AG08396 (cell line): ENCODE data around the gene NFATC2IP.

Source experiments
- DNase-seq: peaks from one replicate; pipeline ENCODE4 v3.0.0; 2012; ENCODE audit warnings: low spot score, mixed read lengths

NFATC2IP gene

DNA sequence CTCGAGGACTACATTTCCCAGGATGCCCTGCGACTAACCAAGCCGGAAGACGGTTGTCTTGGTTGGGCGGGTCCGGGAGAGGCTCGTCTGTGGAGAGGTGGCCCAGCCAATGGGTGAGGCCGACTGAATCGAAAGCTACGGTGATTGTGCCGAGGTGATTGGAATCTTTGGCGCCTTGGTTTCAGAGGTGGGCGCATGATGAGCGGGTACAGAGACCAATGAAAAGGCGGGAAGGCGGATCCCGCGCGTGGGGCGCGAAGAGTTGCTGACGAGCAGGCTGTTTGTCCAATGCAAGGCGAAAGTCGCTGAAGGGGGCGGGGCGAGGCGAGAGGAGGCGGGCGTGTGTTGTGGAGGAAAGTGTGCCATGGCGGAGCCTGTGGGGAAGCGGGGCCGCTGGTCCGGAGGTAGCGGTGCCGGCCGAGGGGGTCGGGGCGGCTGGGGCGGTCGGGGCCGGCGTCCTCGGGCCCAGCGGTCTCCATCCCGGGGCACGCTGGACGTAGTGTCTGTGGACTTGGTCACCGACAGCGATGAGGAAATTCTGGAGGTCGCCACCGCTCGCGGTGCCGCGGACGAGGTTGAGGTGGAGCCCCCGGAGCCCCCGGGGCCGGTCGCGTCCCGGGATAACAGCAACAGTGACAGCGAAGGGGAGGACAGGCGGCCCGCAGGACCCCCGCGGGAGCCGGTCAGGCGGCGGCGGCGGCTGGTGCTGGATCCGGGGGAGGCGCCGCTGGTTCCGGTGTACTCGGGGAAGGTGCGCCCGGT is at the start of gene NFATC2IP:
TSS of gene NFATC2IP (plus strand) at position 290 of the 762 bp plus-strand sequence. CDS start at position 365, 75 bp downstream.
- peak; percentile 100 for DNase-seq

DNA sequence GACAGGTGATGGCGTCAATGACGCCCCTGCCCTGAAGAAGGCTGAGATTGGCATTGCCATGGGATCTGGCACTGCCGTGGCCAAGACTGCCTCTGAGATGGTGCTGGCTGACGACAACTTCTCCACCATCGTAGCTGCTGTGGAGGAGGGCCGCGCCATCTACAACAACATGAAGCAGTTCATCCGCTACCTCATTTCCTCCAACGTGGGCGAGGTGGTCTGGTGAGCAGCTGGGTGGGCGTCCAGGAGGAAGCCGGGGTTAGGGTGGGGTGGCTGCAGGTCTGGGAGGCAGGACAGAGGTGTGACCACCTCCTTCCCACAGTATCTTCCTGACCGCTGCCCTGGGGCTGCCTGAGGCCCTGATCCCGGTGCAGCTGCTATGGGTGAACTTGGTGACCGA is 48.9 kb upstream of the NFATC2IP start:
- DNase-seq, result no peak

DNA sequence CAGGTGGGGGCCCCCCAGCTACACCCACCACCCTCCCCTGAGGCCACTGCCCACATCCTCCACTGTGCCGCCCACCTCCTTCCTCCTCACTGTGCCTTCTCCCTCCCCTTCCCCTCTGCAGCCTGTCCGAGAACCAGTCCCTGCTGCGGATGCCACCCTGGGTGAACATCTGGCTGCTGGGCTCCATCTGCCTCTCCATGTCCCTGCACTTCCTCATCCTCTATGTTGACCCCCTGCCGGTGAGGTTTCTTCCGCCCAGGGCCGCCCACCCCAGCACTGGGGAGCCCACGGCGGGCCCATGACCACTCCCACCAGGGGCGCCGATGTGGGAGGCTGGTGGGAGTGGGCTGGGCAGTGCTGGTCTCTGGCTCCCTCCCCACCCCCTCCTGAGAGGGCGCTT is 47.8 kb upstream of the NFATC2IP start:
- no peak for DNase-seq

DNA sequence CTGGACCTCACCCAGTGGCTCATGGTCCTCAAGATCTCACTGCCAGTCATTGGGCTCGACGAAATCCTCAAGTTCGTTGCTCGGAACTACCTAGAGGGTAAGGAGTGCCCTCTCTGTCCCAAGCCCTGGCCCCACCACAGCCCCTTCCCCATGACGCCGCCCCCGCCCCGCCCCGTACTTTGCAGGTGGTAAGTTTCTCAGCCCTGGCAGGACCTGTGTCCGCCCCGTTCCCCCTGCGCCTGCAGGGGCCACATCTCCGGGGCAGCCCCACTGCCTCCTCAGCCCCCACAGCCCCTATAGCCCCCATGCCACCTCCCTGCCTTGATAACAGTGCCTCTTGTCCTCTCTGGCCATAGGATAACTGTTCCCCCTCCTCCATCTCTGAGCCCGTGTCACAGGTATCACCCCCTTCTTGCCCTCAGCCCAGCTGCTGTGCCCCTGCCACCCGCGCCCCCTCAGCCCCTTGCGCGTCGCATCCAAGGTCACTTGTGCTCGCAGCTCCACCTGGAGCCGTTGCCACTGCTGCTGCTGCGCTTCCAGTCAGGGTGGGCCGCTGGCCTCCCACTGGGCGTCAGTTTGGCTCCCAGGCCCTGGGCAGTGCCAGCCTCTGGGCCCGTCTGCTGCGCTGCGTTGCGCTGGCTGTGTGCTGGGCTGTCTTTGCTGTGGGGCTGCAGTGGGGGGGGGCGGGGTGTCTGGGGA is 47.2 kb upstream of the NFATC2IP start:
- DNase-seq, result no peak

DNA sequence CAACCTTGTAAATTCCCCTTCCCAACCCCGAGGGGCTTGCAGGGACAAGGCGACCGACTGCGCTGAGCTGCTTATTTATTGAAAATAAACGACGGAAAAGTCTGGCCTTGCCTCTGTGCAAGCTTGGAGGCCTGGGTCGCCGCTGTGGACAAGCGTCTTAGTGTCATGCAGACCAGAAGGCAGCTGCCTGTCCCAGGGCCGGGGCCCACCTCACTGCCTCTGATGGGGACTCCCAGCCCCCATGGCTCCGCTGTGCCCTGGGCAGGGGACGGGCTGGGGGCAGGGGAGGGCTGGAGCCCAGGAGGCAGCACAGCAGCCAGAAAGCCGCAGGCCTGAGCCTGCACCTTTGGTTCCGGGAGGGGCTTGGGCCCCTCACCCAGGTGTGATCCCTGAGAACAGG is 46.4 kb upstream of the NFATC2IP start:
- no peak for DNase-seq

DNA sequence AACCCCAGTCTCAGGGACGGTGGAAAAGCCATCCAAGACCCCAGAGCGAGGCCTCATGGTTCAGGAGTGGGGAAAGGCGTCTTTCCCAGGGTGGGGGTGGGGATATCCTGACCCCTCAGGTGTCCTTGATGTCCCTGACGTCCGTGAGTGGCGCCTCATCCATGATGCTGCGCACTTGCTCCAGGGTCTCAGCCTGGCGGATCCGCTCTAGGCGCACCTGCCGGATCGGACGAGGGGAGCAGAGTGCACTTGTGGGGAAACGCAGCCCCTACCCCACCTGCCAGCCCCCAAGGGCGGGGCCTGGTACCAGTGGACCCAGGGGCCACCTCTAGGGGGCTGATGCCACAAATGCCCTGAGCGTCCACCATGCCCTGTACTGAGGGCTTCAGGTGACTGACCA is 45.9 kb upstream of the NFATC2IP start:
- no peak for DNase-seq

DNA sequence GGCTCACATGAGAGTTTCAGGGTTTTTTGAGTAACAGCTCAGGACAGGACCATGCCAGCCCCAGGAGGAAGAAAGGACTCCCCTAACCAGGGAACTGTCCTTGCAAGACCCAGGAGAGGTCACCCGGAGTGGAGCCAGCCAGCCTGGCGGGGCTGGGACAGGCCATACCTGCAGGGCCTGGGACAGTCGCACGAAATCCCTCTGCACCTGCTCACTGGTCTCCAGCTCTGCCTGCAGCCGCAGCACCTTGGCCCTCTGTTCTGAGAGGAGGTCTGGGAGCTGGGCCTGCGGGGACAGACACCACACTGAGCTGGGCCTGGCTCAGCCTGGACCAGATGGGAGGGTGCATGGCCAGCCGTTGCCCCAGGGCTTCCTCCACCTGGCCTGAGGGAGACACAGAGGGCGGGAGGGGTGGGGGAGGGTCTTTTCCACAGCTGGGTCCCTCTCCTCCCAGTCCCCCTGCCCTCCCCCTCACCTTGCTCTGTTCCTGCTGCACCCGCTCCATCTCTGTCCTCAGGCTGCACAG is 45.4 kb upstream of the NFATC2IP start:
- DNase-seq, result no peak

DNA sequence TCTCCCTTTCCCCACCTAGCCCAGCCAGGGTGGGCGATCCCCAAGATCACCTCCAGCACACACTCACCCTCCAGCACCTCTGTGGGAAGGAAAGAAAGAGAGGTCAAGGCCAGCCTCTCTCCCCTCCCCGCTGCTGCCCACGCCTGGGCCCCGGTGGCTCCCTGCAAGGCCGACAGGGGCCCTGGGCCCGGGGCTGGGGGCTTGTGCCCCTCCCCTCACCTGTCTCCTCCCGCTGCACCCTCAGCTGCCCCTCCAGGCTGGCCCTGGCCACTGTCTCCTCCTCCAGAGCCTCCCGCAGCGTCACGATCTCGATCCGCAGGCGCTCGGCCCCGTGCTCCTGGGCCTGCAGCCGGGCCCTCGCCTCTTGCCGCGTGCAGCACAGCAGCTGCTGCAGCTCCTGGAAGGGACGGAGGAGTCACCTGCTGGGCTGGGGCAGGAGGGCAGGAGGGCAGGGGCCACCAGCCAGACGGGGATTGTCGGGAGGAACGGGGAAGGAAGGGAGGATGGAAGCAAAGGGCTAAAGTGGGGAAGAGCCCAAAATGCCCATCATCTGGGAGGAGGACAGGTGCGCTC is 44.9 kb upstream of the NFATC2IP start:
- DNase-seq, result no peak

DNA sequence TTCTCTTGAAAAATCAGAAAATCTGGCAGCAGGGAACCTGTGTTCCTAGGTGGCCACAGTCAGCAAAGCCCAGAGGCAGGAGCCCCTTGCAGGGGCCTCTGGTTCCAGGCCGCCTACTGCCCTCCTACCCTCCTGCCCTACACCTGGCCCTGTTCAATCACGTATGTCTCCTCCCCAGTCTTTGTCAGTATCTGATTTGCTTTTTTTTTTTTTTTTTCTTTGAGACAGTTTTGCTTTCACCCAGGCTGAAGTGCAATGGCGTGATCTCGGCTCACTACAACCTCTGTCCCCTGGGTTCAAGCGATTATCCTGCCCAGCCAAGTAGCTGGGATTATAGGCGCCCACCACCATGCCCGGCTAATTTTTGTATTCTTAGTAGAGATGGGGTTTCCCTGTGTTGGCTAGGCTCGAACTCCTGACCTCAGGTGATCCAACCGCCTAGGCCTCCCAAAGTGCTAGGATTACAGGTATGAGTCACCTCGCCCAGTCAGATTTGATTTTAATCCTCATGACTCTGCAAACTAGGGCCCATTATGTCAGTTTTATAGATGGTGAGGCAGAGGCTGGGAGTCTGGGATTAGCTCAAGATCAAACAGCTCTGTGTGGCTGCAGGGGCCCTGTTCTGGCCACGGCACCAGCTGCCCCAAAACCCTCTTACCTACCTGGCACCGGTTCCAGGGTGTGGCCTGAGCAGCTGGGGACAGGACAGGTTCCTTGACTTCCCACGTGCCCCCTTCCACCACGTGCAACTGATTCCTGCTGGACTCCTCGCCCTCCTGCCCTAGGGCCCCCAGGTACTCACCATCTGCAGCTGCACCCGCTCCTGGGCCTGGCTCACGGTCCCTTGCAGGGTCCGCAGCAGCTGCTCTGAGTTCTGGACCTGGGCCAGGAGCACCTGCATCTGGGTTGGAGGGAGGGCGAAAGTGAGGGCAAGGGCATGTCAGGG is 40.4 kb upstream of the NFATC2IP start:
- DNase-seq, result no peak

DNA sequence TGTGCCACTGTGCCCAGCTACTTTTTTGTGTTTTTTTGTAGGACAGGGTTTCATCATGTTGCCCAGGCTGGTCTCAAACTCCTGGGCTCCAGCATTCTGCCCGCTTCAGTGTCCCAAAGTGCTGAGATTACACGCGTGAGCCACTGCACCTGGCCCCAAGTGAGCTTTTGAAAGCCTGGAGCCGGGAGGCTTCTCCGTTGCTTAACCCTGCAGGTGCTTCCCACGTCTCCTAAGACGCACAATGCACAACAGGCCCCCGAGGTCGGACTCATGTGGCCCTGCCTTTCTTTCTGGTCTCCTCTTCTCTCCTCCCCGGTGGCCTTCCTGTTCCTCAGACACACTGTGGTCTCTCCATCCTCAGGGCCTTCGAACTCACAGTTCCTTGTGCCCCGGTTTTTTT is 38.2 kb upstream of the NFATC2IP start:
- DNase-seq, result no peak

DNA sequence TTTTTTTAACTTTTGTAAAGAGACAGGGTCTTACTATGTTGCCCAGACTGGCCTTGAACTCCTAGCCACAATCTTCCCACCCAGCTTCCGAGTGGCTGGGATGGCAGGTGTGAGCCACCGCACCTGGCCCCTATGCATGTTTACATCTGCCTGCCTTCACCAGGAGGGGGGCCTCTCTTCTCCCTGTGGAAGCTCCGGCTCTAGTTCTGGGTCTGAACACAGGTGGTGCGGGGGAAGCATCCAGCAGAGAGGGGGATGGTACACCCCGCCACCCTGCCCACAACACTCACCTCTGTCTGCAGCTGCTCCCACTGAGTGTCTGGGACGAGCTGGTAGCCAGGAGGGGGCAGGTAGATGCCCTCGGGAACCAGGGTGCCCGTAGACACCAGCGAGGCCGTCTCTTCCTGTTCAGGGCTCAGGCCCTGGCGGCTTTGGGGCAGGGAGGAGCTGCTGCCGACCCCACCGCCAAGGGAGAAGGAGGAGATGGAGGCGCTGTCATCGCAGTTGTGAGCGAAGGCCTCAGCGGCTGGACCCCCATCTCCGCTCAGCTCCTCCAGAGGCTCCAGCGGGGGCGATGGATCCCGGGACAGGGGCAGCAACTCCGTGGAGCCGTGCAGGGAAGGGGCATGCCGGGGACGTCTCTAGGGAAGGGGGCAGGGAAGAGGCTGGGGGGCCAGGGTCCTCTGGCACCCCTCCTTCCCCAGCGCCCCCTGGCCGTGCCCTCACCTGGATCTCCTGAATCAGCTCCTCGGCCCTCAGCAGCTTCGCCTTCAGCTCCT is 36.6 kb upstream of the NFATC2IP start:
- no peak for DNase-seq

DNA sequence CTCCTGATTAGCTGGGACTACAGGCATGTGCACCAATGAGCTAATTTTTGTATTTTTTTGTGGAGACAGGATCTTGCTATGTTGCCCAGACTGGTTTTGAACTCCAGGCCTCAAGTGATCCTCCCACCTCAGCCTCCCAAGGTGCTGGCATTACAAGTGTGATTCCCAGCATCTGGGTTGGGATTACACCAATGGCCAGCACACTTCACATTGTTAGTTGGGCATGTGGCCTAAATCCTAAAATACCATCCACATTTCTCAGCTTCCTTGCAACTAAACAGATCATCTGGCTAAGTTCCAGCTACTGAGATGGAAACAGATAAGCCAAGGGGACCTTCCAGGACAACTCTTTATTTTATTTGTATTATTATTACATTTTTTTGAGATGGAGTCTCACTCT is 35.6 kb upstream of the NFATC2IP start:
- peak; percentile 67 for DNase-seq

DNA sequence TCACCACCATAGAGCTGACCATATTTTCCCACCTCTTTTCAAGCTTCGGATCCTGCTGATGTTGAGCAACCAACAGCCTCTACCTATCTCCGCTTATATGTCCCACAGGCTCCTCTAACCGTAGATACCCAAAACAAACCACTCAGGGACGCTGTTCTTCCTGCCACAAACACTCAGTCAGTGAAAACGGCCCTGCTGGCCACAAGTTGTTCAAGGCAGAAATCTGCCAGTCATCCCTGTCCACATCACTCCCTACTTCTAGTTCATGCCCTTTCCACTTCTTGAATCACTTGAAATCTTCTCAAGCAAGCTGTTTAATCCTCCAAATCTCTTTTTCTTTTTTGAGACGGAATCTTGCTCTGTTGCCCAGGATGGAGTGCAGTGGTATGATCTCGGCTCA is 33.6 kb upstream of the NFATC2IP start:
- DNase-seq, result no peak

DNA sequence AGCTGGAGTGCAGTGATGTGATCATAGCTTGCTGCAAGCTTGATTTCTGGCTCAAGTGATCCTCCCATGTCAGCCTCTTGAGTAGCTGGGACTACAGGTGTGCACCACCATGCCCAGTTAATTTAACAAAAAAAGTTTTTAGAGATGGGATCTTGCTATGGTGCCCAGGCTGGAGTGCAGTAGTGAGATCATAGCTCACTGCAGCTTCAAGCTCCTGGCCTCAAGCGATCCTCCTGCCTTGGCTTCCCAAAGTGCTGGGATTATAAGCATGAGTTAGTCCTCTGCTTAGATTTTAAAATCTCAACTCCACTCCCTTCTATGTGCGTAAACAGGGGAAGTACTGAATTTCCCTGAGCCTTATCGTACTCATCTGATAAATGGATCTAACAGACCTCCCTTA is 32.0 kb upstream of the NFATC2IP start:
- no peak for DNase-seq

DNA sequence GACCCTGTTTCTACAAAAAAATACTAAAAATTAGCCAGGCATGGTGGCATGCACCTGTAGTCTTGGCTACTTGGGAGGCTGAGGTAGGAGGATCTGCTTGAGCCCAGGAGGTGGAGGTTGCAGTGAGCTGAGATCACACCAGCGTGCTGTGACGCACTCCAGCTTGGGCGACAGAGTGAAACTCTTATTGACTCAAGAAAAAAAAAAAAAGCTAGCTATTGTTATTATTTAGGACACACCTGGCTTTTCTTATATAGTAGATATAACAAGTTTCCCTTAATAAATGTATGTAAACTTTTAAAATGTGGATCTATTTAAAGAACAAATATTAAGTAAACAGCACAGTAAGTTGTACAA is 27.5 kb upstream of the NFATC2IP start:
- DNase-seq, result no peak

DNA sequence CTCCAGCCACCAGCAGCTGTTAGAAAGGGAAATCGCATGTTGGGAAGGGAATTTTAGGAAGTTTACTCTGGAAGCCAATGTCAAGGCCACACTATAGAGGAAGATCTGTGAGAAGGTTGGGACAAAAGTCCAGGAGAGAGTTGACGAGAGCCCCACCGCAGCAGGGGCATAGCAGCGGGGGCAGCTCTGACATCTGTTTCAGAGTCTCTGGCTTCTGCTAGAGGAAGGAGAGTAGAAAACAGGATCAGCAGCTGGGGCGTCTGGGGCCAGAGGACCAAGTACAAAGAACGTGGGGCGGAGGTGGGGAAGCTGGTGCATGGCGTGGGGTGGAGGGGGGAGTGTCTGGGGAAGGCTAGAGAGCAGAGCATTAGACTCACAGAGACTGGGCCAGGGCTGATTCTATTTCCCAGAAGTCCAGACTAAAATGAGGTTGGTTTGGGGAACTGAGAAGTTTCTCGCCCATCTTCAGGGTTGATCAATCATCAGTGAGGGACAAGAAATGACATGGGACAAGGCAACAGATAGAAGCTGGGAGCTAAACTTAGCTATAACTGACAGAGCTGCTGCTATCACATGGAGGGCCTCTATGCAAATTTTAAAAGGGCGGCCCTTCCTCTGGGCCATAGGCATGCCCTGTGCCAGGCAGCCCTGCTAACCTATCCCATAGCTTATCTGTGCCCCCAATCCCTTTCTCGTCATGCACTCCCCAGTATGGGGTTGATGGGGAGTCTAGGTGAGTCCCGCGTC is 26.9 kb upstream of the NFATC2IP start:
- no peak for DNase-seq

DNA sequence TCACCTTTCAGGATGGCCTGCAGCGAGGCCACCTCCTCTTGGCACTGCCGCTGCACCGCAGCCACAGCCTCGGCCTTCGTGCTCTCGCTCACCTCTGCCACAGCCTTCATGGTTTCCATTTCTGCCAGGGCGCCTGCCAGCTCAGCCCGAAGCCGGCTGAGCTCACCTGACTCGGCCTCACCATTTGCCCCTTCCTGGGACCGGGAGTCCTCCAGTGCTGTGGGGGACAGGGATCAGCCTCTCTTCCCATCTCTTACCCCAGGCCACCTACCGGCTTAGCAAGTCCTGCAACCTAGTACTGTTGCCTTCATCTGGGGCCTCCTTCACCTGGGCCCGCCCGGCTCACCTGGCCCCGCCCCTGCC is 26.4 kb upstream of the NFATC2IP start:
- DNase-seq, result no peak

DNA sequence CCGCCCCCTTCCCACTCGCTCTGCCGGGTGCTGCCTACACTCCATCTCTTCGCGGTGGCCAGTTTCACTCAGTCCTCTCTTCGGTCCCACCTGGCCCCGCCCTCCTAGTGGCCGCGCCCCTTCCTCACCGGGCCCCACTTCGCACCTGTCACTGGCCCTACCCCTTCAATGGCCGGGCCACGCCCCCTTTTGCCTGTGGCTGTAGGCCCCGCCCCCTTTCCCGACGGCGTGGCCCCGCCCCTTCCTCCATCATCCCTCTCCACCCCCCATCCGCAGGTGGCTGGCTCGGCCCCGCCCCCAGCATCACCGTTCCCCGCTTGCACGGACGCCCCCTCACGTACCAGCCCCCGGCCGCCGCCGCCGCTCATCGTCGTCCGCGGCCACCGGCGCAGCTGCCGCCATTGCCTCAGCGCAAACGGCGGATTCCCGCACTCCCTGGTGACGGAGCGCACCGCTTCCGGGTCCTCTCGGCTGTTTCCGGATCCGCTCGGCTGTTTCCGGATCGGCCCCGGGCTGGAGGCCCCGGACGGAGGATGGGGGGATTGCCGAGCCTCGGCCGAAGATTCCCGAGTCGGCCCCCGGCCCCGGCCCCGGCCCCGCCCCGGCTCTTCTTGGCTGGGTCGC is 25.9 kb upstream of the NFATC2IP start, which contains the start of gene RABEP2:
TSS of gene RABEP2 (minus strand) at position 477 of the 624 bp plus-strand sequence. CDS start at position 402, 75 bp downstream.
- DNase-seq, result peak; percentile 100

DNA sequence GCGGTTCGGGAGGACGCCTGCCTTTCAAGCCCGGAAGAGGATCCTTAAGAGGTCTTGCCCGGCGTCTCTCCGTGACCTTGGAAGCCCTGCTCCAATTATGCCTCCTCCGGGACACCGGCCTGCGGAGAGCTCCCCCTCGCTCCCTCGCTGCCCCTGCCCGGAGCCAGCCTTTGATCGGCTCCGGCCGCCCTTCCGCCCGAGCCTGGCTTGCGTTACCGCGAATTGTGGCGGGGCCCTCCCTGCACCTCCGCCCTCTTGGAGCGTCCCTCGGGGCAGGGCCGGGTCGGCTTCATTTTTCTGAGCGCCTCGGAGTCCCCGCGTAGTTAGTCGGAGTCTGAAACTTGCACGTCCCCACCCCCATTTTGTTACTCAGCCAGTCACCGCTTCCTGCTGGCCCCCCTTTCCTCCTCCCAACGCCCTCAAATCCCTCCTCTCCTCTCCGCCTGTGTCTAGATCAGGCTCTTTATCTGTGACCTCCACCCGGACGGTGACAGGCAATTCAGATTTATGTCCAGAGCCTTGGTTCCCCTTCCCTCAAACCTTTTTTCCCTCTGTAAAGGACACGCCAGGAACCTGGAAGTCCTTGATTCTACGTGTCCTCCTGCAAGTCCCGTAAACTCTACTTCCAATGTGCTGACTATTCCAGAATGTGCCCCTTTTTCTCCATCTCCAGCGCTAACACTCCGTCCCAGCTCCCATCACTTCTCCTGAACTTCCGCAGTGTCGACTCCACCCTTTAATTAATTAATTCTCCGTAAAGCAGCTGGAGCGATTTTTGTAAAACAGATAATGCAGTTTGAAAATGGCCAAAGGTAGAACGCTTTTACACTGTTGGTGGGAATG is 25.1 kb upstream of the NFATC2IP start:
- DNase-seq, result peak; percentile 75
